ENCODE results near the gene PDE2A.

DNA sequence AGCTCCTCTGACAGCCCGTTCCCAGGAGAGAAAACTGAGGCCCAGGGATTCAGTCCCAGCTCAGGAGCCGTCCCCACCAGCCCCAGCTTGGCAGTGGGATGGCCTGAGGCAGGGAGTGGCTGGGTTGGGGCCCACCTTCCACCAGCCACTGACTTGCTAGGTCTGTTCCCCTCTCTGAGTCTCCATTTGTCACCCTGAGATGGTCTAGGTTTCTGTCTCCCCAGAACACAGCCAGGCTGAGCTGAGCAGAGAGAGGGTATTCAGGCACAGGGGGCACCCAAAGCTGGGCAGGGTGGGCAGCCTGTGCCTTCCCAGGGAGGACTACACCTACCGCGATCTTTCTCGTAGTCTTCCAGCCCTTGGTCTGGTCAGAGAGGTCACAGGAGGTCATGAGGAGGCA is 95.7 kb downstream of the PDE2A start:
- TF ChIP-seq SMC3 (IDR thresholded peaks at IDR 0.05; ENCODE audit: low read depth, low read length) (no peak), RAD21 (IDR thresholded peaks at IDR 0.05; ENCODE audit: low read length) (no peak), MXI1 (IDR thresholded peaks at IDR 0.05; ENCODE audit: borderline replicate concordance, low read depth, low read length) (no peak), MAFK (IDR thresholded peaks at IDR 0.05; ENCODE audit: low read depth, low read length) (no peak), POLR2A (IDR thresholded peaks at IDR 0.05; ENCODE audit: low read depth, low read length) (no peak)
- TF ChIP-seq, protein P1, sequence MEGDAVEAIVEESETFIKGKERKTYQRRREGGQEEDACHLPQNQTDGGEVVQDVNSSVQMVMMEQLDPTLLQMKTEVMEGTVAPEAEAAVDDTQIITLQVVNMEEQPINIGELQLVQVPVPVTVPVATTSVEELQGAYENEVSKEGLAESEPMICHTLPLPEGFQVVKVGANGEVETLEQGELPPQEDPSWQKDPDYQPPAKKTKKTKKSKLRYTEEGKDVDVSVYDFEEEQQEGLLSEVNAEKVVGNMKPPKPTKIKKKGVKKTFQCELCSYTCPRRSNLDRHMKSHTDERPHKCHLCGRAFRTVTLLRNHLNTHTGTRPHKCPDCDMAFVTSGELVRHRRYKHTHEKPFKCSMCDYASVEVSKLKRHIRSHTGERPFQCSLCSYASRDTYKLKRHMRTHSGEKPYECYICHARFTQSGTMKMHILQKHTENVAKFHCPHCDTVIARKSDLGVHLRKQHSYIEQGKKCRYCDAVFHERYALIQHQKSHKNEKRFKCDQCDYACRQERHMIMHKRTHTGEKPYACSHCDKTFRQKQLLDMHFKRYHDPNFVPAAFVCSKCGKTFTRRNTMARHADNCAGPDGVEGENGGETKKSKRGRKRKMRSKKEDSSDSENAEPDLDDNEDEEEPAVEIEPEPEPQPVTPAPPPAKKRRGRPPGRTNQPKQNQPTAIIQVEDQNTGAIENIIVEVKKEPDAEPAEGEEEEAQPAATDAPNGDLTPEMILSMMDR (conservative IDR thresholded peaks at IDR 0.05; ENCODE audit: low read depth, low read length) = no peak
- TF ChIP-seq, protein P2, sequence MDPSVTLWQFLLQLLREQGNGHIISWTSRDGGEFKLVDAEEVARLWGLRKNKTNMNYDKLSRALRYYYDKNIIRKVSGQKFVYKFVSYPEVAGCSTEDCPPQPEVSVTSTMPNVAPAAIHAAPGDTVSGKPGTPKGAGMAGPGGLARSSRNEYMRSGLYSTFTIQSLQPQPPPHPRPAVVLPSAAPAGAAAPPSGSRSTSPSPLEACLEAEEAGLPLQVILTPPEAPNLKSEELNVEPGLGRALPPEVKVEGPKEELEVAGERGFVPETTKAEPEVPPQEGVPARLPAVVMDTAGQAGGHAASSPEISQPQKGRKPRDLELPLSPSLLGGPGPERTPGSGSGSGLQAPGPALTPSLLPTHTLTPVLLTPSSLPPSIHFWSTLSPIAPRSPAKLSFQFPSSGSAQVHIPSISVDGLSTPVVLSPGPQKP (IDR thresholded peaks at IDR 0.05; ENCODE audit: borderline replicate concordance, low read depth, low read length) = no peak
- TF ChIP-seq, protein P3, sequence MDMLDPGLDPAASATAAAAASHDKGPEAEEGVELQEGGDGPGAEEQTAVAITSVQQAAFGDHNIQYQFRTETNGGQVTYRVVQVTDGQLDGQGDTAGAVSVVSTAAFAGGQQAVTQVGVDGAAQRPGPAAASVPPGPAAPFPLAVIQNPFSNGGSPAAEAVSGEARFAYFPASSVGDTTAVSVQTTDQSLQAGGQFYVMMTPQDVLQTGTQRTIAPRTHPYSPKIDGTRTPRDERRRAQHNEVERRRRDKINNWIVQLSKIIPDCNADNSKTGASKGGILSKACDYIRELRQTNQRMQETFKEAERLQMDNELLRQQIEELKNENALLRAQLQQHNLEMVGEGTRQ (IDR thresholded peaks at IDR 0.05; ENCODE audit: low read depth, low read length) = no peak

Data from IMR-90 (cell line).